HCEC 1CT (cell line): Measurements from ENCODE around the gene MLPH.

ENCODE experiments used
- DNase-seq: peaks from one replicate; pipeline ENCODE4 v3.0.0-alpha.2; 2017

The MLPH gene

GRCh38 chr2:237486819-237487448 lies at the start of gene MLPH:
Gene MLPH (plus strand): TSS chr2:237487251. CDS start chr2:237493427, 6,176 bp downstream.
- peak; percentile 49 for DNase-seq

DNA sequence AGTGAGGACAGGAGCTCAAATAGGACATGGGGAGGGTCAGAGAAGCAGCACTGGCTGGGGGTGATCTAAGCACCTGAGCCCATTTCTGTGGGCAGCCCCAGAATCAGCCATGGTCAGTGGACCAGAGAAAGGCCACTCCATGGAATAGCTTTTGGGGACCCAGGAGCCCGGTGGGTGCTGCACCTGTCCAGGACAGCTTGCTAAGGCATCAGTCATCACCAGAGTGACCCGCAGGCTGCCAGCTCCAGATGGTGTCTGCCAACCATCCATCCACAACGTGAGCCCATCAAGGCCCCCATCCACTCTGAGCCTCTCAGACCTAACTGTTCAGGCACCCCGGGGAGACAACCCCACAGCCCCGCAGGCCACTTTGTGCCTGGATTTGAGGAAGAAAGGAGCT lies 49.5 kb upstream of the MLPH start:
- DNase-seq, result no peak

GRCh38 chr2:237438080-237438940 lies 48.7 kb upstream of the MLPH start:
- no peak for DNase-seq

DNA sequence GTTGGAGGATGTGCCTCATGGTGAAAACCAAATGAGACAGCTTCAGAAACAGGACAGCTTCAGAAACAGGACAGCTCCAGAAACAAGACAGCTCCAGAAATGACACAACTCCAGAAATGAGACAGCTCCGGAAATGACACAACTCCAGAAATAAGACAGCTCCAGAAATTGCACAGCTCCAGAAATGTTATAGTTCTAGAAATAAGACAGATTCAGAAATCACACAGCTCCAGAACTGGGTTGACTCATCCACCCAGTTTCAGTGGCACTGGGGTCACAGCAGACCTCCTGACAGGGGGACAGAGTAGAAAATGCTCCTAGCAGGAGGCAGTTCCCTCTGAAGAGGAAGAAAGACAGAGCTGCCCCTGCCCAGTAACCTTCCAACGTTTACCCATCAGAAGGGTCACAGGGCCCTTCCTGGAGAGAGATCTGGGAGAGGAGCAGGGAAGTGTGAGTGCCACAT lies 46.2 kb upstream of the MLPH start:
- peak; percentile 49 for DNase-seq

DNA sequence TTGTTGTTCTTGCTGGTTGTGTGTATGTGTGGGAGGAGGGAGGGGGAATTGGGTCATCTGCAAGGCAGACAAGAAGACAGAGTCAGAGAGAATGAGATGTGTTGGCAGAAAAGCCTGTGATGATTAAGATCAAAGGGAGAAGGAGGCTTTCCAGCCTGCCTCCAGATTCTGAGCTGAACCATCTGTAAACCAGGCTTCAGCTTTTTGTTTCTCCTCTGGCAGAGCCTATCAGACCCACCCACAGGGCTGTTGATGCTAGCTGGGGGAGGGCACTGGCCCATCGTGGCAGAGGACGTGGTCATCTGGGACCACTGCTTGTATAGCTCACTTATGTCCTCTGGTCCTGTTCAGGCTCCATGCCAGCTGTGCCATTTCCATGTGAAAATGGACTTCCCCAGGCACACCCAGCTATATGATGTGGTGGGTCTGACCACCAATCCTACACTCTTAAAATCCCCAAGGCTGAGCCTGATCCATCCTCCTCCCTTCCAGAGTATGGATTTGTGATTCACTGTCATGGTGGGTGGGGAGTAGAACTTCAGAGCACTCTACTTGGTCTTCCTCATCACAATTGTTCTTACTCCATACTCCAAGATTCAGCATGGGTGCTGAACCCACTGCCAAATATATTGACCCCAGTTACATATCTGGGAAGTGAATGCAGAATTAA lies 45.3 kb upstream of the MLPH start:
- peak; percentile 82 for DNase-seq

GRCh38 chr2:237444071-237444470 lies 43.0 kb upstream of the MLPH start:
- DNase-seq, result no peak

DNA sequence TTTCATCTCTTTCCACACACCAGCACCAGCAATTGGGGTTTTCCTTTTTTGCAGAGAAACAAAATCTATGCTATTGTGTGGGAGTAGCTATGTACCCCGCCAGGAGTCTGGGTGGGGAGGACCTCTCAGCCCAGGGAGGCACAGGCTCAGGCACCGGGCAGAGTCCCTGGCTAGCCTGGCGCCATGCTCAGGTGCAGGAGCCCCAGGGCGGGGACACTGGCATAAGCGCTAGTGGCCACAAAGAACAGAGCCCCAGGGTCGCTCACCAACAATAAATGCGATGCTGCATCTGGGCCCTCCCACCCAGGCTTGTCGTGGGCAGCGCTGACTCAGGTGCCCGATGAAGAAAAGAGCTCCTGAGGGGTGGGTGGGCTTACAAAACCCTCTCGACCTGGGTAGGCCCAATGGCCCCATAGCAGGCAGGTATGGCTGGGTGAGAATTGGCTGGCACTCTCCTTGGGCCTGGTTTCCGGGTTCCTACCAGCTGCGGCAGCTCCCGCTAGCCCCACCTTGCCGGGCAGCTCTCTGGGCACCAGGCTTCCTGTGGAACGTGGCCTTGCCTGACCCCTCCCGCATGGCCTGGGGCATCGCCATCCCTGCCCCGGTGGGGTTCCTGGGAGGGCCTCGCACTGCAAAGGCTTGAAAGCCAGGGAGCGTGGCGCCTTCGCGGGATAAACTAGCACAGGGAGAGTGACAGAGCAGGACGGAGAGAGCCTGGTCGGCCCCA lies 41.3 kb upstream of the MLPH start:
- no peak for DNase-seq

DNA sequence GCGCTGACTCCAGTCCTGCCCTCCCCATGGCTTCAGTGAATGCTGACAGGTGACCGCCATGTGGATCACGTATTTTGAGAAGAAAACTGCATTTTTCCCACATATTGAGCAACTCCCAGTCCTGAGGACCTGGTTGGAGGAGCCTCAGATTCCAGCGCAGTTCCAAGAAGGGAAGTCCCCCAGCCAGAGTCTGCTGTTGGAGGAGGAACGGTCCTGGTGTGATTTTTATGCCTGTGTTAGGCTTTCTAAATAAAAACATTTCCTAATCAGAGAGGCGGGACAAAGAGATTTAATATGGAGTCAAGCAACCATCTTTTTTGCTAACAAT lies 40.7 kb upstream of the MLPH start:
- no peak for DNase-seq

DNA sequence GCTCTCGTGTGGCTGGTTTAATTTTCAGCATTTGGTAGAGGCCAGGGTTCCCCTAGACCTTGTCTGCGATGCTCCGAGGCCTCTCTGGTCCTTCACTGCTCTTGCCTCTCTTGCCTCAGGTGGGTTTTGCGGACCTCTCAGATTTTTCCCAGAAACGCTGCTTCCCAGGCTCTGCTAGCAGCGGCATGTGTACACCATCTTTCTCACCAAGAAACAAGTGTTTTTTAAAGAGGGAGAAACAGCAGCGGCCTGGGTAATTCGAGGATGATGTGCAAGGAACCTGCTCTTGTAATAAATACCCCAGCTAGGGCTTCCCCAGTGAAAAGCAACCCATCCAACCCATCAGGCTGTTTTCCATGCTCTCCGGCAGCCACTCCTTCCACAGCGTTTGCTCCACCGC lies 39.6 kb upstream of the MLPH start:
- no peak for DNase-seq

GRCh38 chr2:237448171-237448570 lies 38.9 kb upstream of the MLPH start:
- DNase-seq, result no peak

- no peak for DNase-seq
Measured at GRCh38 chr2:237448626-237449025, 38.4 kb upstream of the MLPH start.

DNA sequence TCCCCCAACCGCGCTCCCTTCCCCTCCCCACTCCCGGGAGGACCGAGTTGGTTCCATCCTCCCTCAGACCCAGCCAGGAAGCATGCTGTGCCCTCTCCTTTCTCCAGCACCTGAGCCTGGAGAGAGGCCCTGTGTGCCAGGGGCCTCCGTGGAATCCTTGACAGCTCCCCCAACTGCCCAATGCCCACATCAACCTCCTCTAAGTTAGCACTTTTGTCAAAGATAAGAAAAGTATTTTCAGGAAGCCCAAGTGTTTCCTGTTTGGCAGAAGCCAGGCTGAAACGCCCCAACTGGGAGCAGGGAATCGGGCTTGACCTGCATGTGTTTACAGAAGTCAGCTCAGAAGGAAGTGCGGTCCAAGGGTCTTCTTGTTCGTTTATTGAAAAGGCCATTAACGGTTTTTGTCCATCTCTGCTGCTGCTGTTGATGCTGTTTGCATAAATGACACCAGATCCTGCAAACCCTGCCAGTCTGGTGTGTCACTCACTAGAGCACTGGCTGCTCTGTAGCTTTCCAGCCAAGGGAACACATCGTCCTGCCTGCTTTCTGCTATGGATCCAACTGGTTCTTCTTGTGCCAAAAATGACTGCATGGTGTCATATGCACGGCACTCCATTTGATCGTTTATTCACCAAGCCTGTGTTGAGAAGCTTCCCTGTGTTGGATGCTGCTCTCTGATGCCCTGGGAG lies 37.7 kb upstream of the MLPH start:
- DNase-seq, result no peak

GRCh38 chr2:237450108-237450507 lies 36.9 kb upstream of the MLPH start:
- no peak for DNase-seq

GRCh38 chr2:237450583-237450982 lies 36.5 kb upstream of the MLPH start:
- no peak for DNase-seq

- DNase-seq, result peak; percentile 51
Measured at GRCh38 chr2:237451643-237452469, 35.2 kb upstream of the MLPH start.

- no peak for DNase-seq
Measured at GRCh38 chr2:237452861-237453260, 34.2 kb upstream of the MLPH start.

DNA sequence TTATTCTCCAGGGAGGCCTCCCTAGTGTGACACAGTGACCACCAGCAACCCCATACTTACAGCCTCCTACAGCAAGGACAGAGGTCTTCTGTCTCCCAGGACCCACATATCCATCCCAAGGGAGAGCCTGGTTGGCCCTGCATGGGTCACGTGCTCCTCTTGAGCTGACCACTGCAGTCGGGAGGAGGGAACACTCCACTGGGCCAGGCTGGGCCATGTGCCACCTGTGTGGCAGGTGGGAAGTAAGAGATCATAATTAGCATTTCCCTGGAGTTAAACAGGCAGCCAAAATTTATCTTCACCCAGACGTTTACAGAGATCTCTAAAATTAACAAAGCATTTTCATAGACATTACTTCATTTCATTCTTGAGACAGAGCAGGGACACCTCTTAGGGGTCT lies 33.4 kb upstream of the MLPH start:
- no peak for DNase-seq

DNA sequence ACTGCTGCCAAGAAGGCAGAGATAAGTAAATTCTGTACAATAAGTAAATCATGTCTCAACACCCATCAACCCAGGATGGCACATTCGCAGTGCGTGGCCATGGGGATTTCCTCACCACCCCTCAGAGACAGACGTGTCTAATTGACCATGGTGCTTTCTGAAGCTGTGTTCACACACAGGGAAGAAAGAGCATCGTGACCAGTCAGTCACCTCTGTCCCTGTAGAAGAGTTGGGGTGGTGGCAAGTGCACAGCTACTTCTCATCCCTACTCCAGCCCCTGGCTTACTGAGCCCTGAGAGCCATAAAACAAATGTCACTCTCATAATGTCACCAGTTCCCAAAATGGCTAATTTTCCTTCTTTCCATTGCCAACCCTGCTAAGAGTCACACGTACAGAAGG lies 31.3 kb upstream of the MLPH start:
- DNase-seq, result no peak

- peak; percentile 94 for DNase-seq
Measured at GRCh38 chr2:237456200-237456843, 30.7 kb upstream of the MLPH start.

DNA sequence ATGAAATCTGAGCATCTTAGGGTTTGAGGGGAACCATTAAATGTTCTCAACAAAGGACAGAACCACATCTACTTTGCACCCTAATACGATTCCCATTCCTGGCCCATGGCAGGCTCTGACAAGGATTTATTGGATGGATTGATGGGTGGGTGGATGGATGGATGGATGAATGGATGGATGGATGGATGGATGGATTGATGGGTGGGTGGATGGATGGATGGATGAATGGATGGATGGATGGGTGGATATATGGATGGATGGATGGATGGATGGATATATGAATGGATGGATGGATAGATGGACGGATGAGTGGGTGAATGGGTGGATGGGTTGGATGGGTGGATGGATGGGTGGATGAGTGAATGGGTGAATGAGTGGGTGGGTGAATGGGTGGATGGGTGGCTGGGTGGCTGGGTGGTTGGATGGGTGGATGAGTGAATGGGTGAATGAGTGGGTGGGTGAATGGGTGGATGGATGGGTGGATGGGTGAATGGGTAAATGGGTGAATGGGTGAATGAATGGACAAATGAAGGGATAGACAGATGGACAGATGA lies 29.6 kb upstream of the MLPH start:
- DNase-seq, result no peak

DNA sequence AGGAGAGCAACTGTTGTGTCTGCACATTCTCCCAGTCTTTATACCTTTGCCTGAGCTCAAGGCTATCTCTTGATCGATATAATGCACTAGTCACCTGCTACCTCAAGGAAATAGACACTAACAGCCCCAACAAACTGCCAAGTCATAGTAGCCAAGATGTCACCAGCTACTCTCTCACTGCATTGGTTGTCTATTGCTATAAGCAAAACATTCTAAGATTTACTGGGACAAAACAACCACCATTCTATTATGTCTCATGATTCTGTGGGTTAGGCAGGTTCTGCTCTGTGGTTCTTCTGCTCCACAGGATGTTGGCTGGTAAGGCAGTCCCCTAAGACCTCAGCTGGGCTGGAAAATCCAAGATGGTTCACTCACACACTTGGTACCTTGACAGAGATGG lies 28.5 kb upstream of the MLPH start:
- DNase-seq, result no peak
